Posterior vena cava (tissue), 2 donors: ENCODE data around the gene GNG14. TPM values are rescaled to one million over a fixed set of nuclear protein-coding genes. Genes with fewer than 3 reads are reported as not detected.
"Not testable (repeated sequence)": the region's sequence is repeated elsewhere in the genome, so short reads cannot be mapped to it uniquely, and the experiment has no call there.

ENCODE experiments used
- DNase-seq: peaks from one replicate; pipeline ENCODE4 v3.0.0-alpha.2; 2020; ENCODE audit warnings: low spot score
- intact Hi-C, 2 donors: fragments of 100-400 bp; cut with DNase I; formaldehyde crosslinking; loops; one replicate each; pipeline versions ENCODE4 v1.14.1 to v1.14.2; 2022 to 2023
- total RNA-seq, 2 donors: library from RNA; stranded (reverse); fragmentation: NEBNext Ultra II Directional; extraction: Animal tissue kit (Norgen Biotek cat#: 25700); gene quantifications; one replicate each; pipeline ENCODE4 v1.2.1, GENCODE V29; 2021
- donor health status: DM: yes; HTN: yes; CAD: no.
- donor health status: DM: yes; HTN: yes; CAD: no.

GNG14 gene
- total RNA-seq, 2 donors from 2014 or later, result not detected

DNA sequence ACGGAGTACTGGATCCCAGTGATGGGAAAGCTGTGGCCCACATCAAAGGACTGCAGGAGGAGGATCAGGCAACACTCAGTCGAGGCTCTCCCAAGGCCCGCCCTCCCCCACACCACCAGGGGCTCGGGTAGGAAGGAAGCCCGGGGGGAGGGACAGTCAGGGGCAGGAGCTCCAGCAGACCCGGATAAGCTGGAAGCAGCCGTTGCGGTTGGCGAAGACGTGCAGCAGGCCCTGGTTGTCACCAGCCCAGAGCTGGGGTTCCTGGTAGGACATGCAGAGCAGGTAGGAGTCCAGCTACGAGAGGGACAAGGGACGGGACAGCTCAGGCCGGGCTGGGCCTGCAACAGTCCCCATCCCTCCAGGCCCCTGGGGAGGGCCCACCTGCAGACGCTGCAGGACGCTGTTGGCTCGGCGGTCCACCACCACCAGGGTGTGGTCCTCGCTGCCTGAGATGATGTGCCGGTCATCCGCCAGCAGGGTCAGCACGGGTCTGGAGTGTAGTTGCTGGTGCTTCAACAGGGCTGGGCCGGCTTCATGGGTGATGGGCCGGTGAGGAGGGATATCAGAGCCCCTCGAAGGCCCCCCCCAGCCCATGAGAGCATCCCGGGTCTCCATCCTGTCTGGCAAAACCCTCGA is 1.9 kb downstream of the GNG14 start:
- intact Hi-C loops, result no loop called here
- DNase-seq, result no peak

DNA sequence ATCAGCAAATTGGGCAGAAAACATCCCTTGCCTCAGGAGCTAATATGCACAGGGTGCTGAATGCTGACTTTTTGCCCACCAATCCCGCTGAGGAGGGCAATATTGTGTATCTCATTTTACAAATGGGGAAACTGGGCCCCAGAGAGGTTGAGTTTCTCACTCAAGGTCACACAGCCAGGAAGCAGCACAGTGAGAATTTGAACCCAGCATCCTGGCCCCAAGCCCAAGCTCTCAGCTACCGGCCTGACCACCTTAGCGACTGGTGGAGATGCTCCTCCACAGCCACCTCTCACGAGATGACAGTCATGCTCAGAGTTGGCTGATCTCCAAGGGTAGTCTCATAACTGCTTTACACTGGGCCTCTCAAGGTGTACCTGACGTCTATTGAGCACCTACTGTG is 5.2 kb downstream of the GNG14 start:
- intact Hi-C loops, result no loop called here
- DNase-seq, result no peak

DNA sequence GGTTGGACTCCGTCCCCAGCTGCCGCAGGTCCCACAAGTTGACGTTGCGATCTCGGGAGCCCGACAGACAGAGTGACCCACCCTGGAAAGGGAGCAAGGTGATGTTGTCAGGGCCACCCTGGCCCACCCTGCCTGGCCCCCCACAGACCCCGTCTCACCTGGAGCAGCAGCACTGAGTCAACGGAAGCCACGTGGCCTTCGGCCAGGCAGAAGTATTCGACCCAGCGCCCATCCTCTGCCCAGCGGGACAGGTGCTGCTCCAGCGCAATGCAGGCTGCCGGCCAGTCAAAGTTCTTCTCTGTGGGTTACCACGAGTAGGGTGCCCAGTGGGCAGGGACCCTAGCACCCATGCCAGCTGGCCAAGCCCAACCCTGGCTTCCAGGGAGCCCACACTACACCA is 6.8 kb downstream of the GNG14 start:
- intact Hi-C loops, result no loop called here
- no peak for DNase-seq

DNA sequence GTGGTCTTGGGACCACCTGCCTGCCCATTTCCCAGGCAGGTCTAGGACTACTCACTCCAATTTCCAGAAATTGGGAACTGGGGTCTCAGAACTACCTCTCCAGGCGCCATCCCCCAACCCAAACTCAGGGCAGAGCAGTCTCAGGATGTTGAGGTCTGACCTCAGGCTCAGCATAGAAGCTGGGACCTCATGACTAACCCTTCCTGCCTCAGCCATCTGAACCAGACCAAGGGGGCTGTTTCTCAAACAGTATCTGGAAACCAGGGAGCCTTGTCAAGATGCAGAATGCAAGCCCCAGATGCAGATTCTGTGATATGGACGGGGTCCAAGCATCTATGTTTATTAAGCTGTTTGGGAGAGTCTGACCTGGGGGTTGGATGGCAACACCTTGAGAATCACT is 7.3 kb downstream of the GNG14 start:
- intact Hi-C loops, result no loop called here
- no peak for DNase-seq

DNA sequence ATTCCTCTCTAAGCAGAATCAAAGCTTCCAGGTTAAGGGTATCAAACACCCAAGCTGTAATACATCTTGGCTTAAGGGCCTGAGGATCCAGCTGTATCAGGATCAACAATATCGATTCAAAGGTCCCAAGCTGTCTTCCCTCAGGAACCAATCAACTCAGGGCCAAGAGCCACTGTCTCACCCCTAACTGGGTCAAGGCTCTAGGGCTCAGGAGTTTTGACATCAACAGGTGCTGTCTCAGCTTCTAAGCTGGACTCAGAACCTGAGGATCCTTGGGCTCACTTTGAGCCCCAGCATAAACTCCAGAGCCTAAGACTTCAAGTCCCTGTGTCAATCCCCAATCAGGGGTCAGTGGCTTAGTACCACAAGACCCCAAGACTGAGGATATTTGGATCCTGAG is 7.7 kb downstream of the GNG14 start:
- intact Hi-C loops, result no loop called here
- DNase-seq, result no peak

DNA sequence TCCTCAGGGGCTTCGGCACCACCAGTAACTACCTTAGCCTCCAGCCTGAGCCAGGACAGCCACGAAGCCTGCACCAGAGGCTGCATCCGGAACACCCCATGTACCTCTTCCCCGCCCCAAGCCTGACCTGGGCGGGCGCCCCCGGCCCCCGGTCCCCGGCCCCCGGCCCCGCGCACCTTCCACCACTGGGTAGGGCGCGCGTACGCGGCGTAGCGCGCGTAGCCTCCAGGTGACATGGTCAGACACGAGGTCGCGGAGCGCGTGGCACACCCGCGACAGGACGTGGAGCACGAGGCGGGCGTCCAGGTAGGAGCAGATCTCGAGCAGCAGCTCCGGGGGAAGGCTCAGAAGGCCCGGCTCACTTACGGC is 8.2 kb downstream of the GNG14 start:
- intact Hi-C loops, result loop anchor here in 1 of 2 donors (2.0 kb wide), 1 partner anchor 37 kb away; no protein-coding TSS in a partner anchor
- DNase-seq, result no peak

DNA sequence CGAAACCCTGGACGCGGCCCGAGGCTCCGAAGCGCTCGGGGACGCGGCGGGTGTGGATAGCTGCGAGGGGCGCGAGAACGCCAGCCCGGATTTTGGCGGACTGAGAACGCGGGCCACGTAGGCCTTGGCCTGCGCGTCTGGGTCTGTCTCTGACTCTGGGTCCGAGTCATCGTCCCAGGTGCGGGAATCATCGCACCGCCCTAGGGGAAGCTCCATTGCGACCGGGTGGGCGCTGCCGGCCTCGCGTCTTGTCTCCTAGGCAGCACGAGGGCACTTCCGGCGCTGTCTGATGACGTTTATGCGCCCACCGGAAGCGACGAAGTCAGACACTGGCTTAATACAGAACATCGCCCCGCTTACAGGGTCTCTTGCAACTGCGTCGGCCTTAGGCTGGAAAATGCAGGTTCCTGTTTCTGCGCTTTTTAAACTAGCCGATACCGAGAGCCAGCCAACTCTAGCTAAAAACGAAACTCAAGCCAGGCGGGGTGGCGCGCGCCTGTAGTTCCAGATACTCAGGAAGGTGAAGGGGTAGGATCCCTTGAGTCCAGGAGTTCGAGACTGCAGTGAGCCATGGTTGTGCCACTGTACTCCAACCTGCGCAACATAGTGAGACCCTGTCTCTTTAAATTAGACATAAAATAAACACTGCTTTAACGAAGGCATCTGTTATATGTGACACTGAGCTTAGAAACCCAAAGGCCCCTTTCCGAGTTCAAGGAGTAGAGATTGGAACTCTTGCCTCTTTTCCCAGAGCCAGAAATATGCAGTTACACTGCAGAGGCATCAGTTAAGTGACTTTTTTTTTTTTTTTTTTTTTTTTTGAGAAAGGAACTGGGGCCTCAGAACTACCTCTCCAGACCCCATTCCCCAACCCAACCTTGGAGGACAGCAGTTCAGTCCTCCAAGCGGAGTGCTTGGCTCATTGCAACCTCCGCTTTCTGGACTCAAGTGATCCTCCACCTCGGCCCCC is 8.9 kb downstream of the GNG14 start, which contains the start of gene FBXW9:
Gene FBXW9, minus strand, starts transcription at position 266 of the 970 bp plus-strand sequence. Its CDS starts 50 bp downstream, at position 216.
- peak; percentile 99 for DNase-seq
- intact Hi-C loops, result loop anchor here in 1 of 2 donors (2.0 kb wide), 1 partner anchor 36 kb away; no protein-coding TSS in a partner anchor

DNA sequence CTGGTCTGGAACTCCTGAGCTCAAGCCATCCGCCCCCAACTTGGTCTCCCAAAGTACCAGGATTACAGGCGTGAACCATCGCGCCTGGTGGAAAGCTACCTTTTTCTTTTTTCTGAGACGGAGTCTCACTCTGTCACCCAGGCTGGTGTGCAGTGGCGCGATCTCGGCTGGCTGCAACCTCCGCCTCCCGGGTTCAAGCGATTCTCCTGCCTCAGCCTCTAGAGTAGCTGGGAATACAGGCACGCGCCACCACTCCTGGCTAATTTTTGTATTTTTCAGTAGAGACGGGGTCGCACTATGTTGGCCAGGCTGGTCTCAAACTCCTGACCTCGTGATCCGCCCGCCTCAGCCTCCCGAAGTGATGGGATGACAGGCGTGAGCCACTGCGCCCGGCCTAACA is 9.6 kb downstream of the GNG14 start:
- intact Hi-C loops, result loop anchor here in 1 of 2 donors (2.0 kb wide), 1 partner anchor 35 kb away; no protein-coding TSS in a partner anchor
- not testable (repeated sequence) for DNase-seq

DNA sequence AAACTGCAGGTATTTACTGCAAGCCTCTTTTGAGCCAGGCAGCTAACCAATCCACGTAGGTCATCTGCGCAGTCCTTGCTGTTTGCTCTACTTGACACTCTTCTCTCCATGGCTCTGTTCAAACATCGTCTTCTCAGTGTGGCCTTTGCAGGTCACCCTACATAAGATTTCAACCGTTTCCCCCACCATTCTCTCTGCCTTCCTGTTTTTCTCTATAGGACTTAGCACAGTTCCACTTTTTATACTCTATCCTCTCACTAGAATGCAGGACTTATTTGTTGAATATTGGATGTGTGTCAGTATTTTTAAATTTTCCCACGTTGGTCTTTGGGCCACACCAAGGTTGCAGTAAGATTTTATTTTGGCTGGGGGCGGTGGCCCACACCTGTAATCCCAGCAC is 10.3 kb downstream of the GNG14 start:
- intact Hi-C loops, result no loop called here

DNA sequence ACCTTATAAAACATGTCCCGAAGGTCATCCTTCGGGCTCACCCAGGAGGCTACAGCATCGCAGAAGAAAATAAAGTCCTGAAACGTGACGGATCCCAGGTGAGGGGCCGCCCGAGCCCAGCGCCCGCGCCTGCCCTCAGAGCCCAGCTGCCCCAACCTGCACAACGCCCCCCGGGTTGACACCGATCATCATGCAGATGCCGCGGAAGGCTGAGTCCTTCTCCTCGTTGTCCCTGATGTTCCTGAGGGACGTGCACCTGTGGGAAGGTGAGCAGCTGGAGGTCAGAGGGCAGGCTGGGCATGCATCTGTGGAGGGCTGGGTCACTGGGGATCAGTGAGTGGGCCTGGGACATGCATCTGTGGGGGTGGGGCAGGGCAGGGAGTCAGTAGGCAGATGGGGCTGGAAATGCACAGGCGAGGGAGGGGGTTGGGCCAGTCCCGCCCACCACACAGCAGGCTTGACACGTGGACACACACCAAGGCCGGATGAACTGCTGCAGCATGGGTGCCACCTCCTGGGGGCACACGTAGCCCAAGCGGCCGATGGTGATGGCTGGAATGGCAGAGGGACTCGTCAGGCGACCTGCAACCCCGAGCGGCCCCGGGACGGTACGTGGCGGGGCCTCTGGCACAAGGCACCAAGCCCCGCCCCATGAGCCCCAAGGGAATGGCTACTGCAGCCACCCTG is 13.9 kb downstream of the GNG14 start:
- intact Hi-C loops, result no loop called here
- DNase-seq, result no peak

More for the DNA sequence above, 10.3 kb downstream of the GNG14 start:
- no peak for DNase-seq

DNA sequence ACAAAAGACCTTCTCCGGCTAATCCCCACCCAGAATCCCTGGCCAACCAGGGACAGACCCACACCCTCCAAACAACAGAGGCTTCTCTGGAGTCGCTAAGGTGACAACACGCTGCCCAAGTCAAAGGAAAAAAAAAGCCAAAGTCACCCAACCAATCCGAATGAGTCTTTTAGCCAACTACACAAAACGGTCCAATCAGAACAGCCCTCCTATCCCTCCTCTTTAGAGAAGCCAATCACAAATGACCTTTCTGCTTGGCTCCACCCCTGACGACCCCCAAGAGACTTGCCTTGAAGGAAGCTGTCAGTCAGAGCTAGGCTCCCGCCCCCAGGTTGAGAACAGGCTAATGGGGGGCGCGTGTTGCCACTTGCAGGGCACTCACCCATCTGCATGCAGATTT is 15.2 kb downstream of the GNG14 start:
- intact Hi-C loops, result no loop called here
- no peak for DNase-seq

DNA sequence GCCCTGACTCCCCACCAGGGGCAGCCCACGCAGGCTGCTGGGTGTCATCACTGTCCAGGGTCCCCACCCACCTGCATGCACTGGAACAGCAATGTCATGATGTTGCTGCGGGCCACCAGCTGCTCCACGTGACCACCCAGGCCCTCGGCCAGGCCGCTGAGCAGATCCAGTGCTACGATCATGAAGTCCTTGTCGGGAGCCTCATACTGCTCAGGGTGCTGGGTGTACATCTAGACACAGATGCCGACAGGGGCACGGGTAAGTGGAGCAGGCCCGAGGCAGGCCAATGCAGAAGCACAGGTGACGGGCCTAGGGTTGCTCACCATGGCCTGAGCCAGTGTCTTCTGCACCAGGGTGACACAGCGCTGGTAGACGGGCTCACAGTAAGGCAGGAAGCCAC is 17.4 kb downstream of the GNG14 start:
- intact Hi-C loops, result no loop called here
- DNase-seq, result no peak

DNA sequence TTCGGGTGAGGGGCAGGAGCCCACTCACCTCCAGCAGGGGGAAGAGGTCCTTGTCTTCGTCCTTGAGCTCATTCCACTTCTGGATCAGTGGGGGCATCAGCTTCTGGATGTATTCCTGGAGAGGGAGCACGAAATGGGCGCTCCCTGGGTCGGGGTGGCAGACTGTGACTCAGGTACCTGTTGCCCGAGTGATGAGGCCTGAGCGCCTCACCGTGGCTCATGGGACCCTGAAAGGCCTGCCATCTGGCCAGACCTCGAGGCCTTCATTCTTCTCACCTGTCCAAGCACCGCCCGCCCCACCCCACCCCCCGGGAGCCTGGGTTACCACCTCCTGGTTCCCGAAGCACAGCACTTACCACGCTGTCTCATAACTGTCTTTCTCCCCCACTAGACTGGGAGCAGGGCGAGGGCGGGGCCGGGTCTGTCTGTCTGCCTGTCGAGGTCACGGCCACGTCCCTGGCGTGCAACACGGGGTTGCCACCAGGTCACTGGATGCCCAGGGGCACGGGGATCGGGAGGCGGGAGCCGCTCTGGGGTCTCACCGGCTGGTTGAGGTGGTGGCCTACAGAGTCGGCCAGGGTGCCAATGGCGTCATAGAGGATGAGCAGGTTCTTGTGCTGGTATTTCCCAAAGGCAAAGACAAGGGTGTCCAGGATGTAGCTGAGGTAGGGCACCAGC is 18.0 kb downstream of the GNG14 start:
- DNase-seq, result no peak
- intact Hi-C loops, result no loop called here

DNA sequence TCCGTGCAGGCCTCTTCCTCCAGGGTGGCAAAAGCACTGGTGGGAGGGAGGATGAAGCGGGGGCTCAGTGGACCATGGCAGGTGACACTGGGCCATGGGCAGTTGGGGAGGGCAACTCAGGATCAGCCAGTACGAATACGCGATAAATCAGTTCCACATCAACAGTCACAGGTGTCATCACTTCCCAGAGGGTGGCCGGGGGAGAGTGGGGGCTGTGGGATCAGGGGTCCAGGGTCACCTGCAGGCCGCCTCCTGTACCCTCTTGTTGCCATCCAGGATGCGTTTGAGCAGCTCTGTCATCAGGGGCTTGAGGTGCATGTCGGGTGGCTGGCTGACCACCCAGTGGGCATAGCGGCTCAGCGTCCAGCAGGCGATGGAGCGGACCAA is 18.5 kb downstream of the GNG14 start:
- DNase-seq, result no peak
- intact Hi-C loops, result no loop called here

DNA sequence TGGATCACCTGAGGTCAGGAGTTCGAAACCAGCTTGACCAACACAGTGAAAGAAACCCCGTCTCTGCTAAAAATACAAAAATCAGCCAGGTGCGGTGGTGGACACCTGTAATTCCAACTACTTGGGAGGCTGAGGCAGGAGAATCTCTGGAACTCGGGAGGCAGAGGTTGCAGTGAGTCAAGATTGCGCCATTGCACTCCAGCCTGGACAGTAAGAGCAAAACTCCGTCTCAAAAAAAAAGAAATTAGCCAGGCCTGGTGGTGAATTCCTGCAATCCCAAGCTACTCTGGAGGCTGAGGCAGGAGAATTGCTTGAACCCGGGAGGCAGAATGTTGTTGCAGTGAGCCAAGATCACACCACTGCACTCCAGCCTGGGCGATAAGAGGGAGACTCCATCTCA is 20.8 kb downstream of the GNG14 start:
- intact Hi-C loops, result no loop called here

DNA sequence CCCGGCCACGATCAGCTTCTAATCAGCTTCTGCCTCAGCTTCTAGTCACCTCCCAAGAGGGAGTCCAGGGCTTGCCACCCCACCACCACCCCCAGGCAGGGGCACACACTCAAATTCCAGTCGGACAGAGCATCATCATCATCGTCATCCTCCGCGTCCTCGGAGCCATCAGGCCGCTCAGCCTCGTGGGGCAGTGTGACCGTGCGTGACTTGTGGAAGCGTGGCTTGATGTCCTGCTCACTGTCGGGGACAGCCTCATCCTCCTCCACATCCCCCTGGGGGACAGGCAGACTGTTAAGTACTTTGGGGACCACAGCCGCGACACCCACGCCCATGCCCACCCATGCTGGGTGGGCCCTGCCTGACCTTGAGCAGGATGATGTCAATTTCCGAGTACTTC is 23.4 kb downstream of the GNG14 start:
- DNase-seq, result no peak
- intact Hi-C loops, result no loop called here

More for the DNA sequence above, 20.8 kb downstream of the GNG14 start:
- DNase-seq, result no peak

DNA sequence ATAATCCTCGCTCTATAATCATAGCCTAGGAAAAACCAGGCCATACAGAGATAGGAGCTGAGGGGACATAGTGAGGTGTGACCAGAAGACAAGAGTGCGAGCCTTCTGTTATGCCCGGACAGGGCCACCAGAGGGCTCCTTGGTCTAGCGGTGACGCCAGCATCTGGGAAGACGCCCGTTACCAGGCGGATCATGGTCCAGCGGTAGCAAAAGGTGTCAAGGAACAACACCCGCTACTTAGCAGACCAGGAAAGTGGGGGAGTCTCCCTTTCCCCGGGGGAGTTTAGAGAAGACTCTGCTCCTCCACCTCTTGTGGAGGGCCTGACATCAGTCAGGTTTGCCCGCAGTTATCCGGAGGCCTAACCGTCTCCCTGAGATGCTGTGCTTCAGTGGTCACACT is 24.3 kb downstream of the GNG14 start:
- DNase-seq, intact Hi-C loops: not testable (repeated sequence)

DNA sequence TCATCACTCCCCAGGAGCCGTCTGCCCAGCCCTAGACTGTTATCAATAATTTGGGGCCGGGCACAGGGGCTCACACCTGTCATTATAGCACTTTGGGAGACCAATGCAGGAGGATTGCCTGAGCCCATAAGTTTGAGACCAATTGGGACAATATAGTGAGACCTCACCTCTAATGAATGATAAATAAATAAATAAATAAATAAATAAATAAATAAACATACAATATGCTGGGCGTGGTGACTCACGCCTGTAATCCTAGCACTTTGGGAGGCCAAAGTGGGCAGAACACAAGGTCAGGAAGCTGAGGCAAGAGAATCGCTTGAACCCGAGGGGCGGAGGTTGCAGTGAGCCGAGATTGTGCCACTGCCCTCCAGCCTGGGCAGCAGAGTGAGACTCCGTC is 25.5 kb downstream of the GNG14 start:
- DNase-seq, intact Hi-C loops: not testable (repeated sequence)

DNA sequence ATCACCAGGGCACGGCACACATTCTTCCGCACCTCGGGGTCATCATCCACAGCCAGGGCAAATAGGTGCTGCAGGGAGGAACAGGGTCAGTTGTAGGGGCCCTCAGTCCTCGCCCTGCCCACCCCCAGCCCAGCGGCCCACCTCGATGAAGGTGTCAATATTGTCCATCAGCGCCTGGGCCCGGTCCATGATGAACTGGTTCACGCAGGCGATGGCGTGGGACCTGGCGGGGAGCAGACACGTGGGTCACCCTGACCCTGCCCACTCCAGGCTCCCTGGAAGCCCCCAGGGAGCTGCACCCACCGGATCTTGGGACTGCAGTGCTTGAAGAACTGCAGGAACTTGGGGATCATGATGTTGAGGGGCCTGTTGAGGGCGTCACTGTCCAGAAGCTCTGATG is 27.3 kb downstream of the GNG14 start:
- DNase-seq, result no peak
- intact Hi-C loops, result no loop called here
